Subcutaneous adipose tissue (tissue), 4 donors: ENCODE data around the gene TAMM41. TPM values are rescaled to one million over a fixed set of nuclear protein-coding genes. Genes with fewer than 3 reads are reported as not detected.

Experiments used
- CTCF ChIP-seq: fragments of 450-650 bp; IDR thresholded peaks from one replicate; pipeline ENCODE4 v1.5.1; 2016; ENCODE audit warnings: low read depth, mild to moderate bottlenecking, control low read depth, antibody characterized with exemption, moderate library complexity
- total RNA-seq, 4 donors: library from RNA; depleted of rRNA; stranded (reverse); fragments of >200 nt; gene quantifications; one replicate each; pipeline ENCODE4 v1.1.0, GENCODE V29; 2016

The TAMM41 gene
- total RNA-seq, 4 donors from 2014 or later: 9.5 to 26.0 (median 10.6) TPM

- TF ChIP-seq CTCF: no peak
Observed at GRCh38 chr3:11835028-11835639, 11.6 kb downstream of the TAMM41 start.

- TF ChIP-seq CTCF: no peak
Observed at GRCh38 chr3:11832981-11833905, 13.4 kb downstream of the TAMM41 start.

GRCh38 chr3:11829416-11829815 lies 17.3 kb downstream of the TAMM41 start:
- no peak for TF ChIP-seq CTCF

- TF ChIP-seq CTCF: no peak
Observed at GRCh38 chr3:11826628-11827265, 19.9 kb downstream of the TAMM41 start.

- no peak for TF ChIP-seq CTCF
Observed at GRCh38 chr3:11825301-11825700, 21.4 kb downstream of the TAMM41 start.

- TF ChIP-seq CTCF: no peak
Observed at GRCh38 chr3:11820531-11821041, 26.1 kb downstream of the TAMM41 start.
